ENCODE results near the gene MCL1. TPM values are rescaled to one million over a fixed set of nuclear protein-coding genes. Genes with fewer than 3 reads are reported as not detected.

The MCL1 gene
- total and polyA plus RNA-seq, 2 of the 13 experiments (the other 11 are each of a cell fraction or from before 2014, with no cell fraction given): 69.5 to 125 TPM

GRCh38 chr1:150579110-150579944 is at the start of gene MCL1 (continued):
- TF ChIP-seq ZNF383 (CRISPR knock-in tag; IDR thresholded peaks at IDR 0.05; ENCODE audit: borderline replicate concordance): no peak
- 0 out of 2 replicates have a peak, but pooled peaks have one; percentile 6 for TF ChIP-seq CTCF (CRISPR knock-in tag; IDR thresholded peaks at IDR 0.05)
- TF ChIP-seq SOX13 (IDR thresholded peaks at IDR 0.05): no peak
- TF ChIP-seq SOX13 (CRISPR knock-in tag; conservative IDR thresholded peaks at IDR 0.05 in 1 of 2, IDR thresholded peaks at IDR 0.05 in 1 of 2): peak in 1 of 2 experiments; percentile 15; a peak in 1 of 4 replicates
- TF ChIP-seq NKX3-1 (CRISPR knock-in tag; IDR thresholded peaks at IDR 0.05): 0 out of 2 replicates have a peak, but pooled peaks have one; percentile 59
- TF ChIP-seq ZHX2 (IDR thresholded peaks at IDR 0.05; ENCODE audit: low read depth): no peak
- TF ChIP-seq ZHX2 (CRISPR knock-in tag; IDR thresholded peaks at IDR 0.05; ENCODE audit: borderline replicate concordance): peak; percentile 41
- TF ChIP-seq HDAC2 (CRISPR knock-in tag; IDR thresholded peaks at IDR 0.05): peak; percentile 26; the same call in 1 of the 2 replicates
- peak; percentile 87; the same call in 1 of the 2 replicates for TF ChIP-seq ZSCAN20 (CRISPR knock-in tag; IDR thresholded peaks at IDR 0.05; ENCODE audit: borderline replicate concordance)
- 0 out of 2 replicates have a peak, but pooled peaks have one; percentile 4 for TF ChIP-seq MIER2 (CRISPR knock-in tag; IDR thresholded peaks at IDR 0.05)
- peak; percentile 72 for TF ChIP-seq ZNF574 (CRISPR knock-in tag; IDR thresholded peaks at IDR 0.05)
- peak; percentile 58; the same call in 1 of the 2 replicates for TF ChIP-seq NFKB2 (CRISPR knock-in tag; IDR thresholded peaks at IDR 0.05; ENCODE audit: borderline replicate concordance)
- peak in 1 of 2 experiments; percentile 49; a peak in 1 of 4 replicates for TF ChIP-seq ATF4 (CRISPR knock-in tag; IDR thresholded peaks at IDR 0.05)
- TF ChIP-seq NFRKB (IDR thresholded peaks at IDR 0.05): no peak
